Hepatocyte (in vitro differentiated cells): ENCODE data around the gene CEP89.

ENCODE experiments used
- CTCF ChIP-seq: fragments of 200-600 bp; sonication (generic); IDR thresholded peaks from 2 replicates; pipeline ENCODE4 v1.5.1; 2016; ENCODE audit warnings: antibody characterized with exemption, mild to moderate bottlenecking; ENCODE audit not compliant: poor library complexity
- EZH2 ChIP-seq: fragments of 200-600 bp; sonication (generic); IDR thresholded peaks from 2 replicates; pipeline ENCODE4 v1.6.1; 2016; ENCODE audit warnings: antibody characterized with exemption, mild to moderate bottlenecking, borderline replicate concordance
- EZH2phosphoT487 ChIP-seq: fragments of 200-600 bp; sonication (generic); IDR thresholded peaks from one replicate; pipeline ENCODE4 v1.6.1; 2018; ENCODE audit warnings: antibody characterized with exemption, mild to moderate bottlenecking, low read depth, moderate library complexity; ENCODE audit not compliant: unreplicated experiment, severe bottlenecking

DNA sequence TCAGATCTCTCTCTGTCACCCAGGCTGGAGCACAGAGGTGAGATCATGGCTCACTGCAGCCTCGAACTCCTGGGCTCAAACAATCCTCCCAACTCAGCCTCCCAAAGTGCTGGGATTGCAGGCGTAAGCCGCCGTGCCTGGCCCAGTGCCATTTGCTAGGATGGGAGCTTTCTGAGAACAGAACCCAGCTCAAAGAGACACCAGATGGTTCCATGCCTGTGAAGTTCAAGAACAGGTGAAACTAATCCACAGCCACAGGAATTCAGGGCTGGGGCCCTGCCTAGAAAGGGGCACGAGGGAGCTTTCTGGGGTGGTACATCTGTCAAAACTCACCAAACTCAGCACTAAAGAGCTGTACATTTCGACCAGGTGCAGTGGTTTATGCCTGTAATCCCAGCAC, 106.4 kb downstream of the CEP89 start:
- no peak for TF ChIP-seq CTCF
- no peak for TF ChIP-seq EZH2
- TF ChIP-seq EZH2phosphoT487: no peak
